Measurements from ENCODE around the gene FUT2.

DNA sequence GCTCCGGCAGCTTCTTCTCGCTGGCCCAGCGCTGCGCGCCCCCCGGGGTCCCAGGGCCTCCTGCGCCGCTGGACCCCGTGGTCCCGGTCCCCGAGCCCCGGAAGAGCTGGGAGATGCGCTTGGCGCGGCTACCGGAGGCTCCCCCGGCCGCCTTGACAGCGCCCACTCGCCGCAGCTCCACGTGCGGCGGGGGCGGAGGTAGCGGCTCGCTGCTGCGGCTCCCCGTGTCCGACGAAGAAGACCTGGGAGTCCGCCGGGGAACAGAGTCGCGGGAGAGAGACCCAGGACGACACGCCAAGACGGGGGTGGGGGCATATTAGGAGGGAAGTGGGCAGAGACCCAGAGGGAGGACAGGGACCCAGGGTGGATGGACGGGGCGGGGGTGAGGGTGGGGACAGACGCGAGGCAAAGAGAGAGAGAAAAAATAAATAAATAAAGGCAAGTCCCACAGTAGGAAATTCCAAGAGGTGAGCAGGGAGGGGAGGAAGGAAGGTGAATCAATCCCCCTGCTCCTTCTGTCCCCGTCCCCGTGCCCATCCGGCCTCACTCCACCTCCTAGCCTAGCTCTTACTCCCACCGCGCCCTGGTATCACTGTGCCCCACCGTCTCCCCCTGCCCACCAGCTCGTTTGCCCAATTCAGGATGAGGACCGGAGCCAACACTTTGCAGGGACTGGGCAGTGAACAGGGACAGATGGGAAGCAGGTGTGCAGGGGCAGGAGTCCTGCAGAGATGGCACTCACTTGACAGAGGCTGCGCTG lies 43.8 kb downstream of the FUT2 start:
- TF ChIP-seq, protein P1, sequence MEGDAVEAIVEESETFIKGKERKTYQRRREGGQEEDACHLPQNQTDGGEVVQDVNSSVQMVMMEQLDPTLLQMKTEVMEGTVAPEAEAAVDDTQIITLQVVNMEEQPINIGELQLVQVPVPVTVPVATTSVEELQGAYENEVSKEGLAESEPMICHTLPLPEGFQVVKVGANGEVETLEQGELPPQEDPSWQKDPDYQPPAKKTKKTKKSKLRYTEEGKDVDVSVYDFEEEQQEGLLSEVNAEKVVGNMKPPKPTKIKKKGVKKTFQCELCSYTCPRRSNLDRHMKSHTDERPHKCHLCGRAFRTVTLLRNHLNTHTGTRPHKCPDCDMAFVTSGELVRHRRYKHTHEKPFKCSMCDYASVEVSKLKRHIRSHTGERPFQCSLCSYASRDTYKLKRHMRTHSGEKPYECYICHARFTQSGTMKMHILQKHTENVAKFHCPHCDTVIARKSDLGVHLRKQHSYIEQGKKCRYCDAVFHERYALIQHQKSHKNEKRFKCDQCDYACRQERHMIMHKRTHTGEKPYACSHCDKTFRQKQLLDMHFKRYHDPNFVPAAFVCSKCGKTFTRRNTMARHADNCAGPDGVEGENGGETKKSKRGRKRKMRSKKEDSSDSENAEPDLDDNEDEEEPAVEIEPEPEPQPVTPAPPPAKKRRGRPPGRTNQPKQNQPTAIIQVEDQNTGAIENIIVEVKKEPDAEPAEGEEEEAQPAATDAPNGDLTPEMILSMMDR (optimal IDR thresholded peaks at IDR 0.05 in 1 of 3, IDR thresholded peaks at IDR 0.05 in 1 of 3, conservative IDR thresholded peaks at IDR 0.05 in 1 of 3; ENCODE audit: extremely low read depth in 1 of 3, insufficient read depth in 2 of 3, low read length in 3 of 3): no peak
- no peak for TF ChIP-seq EZH2 (IDR thresholded peaks at IDR 0.05; ENCODE audit: low read length)

All from keratinocyte (primary cell).